Measurements from ENCODE around the gene RFTN1. TPM values are rescaled to one million over a fixed set of nuclear protein-coding genes. Genes with fewer than 3 reads are reported as not detected.

The RFTN1 gene
- total RNA-seq, 1 donor from 2014 or later, result 0.92 TPM

DNA sequence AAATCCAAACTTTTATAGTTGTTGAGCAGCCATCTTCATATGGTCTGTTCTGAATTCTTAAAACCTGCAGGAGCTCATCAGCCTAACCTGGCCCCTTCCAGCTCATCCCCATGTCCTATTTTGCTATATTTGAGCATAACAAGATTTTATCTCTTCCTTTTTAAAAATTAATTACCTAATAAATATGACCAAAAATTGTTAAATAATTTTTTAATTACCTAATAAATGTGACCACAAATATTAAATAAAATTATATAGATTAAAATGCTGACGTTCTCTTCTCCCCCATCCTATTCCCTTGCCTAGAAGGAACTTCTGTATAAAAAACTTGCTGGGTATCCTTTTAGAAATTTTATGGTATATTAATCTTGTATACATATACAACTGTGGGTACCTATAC is 204.8 kb downstream of the RFTN1 start:
- H3K9me3 ChIP-seq (ENCODE audit: low read depth), result no peaks in the 10 kb centered on the region
- H3K9ac ChIP-seq, result no peak overlapping the region
- no peak overlapping the region for H3K4me3 Mint-ChIP-seq
- H3K27me3 Mint-ChIP-seq (ENCODE audit: insufficient read depth, low read depth), result peaks cover 2% of the 10 kb centered on the region
- no peak overlapping the region for H3K27ac ChIP-seq
- no peaks in the 10 kb centered on the region for H4K20me1 ChIP-seq (ENCODE audit: low read depth)
- peaks cover 1% of the 10 kb centered on the region for H3K4me1 ChIP-seq
- no peaks in the 10 kb centered on the region for H3K27me3 ChIP-seq
- H3K27ac Mint-ChIP-seq, result no peak overlapping the region
- no peaks in the 10 kb centered on the region for H3K4me1 Mint-ChIP-seq
- H3K4me3 ChIP-seq, result no peak overlapping the region
- H3K4me2 ChIP-seq, result no peak overlapping the region
- no peaks in the 10 kb centered on the region for H3K79me2 ChIP-seq (ENCODE audit: low read depth)
- no peak overlapping the region for H2AFZ ChIP-seq (replicated peaks)
- DNase-seq (ENCODE audit: low spot score), result no peak
- no peaks in the 10 kb centered on the region for H3K36me3 ChIP-seq
- H3F3A ChIP-seq (ENCODE audit: low read depth), result no peaks in the 10 kb centered on the region
- peaks cover 12% of the 10 kb centered on the region for H3K36me3 Mint-ChIP-seq
- H3K9me3 Mint-ChIP-seq, result no peaks in the 10 kb centered on the region
- TF ChIP-seq CTCF (IDR thresholded peaks at IDR 0.05) (no peak), EZH2phosphoT487 (IDR thresholded peaks at IDR 0.05) (no peak), EZH2 (IDR thresholded peaks at IDR 0.05) (no peak)

- H3K9me3 ChIP-seq (ENCODE audit: low read depth), result no peaks in the 10 kb centered on the region
- no peak overlapping the region for H3K9ac ChIP-seq
- TF ChIP-seq EZH2phosphoT487 (IDR thresholded peaks at IDR 0.05) (no peak), EZH2 (IDR thresholded peaks at IDR 0.05) (no peak), CTCF (IDR thresholded peaks at IDR 0.05) (no peak)
- H3K36me3 ChIP-seq, result peaks cover 5% of the 10 kb centered on the region
- no peak for DNase-seq (ENCODE audit: low spot score)
- no peak overlapping the region for H3K27ac Mint-ChIP-seq
- H3K4me3 Mint-ChIP-seq, result no peak overlapping the region
- no peaks in the 10 kb centered on the region for H3K4me1 Mint-ChIP-seq
- no peaks in the 10 kb centered on the region for H3K27me3 Mint-ChIP-seq (ENCODE audit: insufficient read depth, low read depth)
- H3K27me3 ChIP-seq, result no peaks in the 10 kb centered on the region
- peaks cover 9% of the 10 kb centered on the region for H3K4me1 ChIP-seq
- no peak overlapping the region for H3K27ac ChIP-seq
- H4K20me1 ChIP-seq (ENCODE audit: low read depth), result no peaks in the 10 kb centered on the region
- H3K36me3 Mint-ChIP-seq, result peaks cover 15% of the 10 kb centered on the region
- no peaks in the 10 kb centered on the region for H3K9me3 Mint-ChIP-seq
- no peak overlapping the region for H2AFZ ChIP-seq (replicated peaks)
- no peak overlapping the region for H3K4me2 ChIP-seq
- no peak overlapping the region for H3K4me3 ChIP-seq
- no peaks in the 10 kb centered on the region for H3K79me2 ChIP-seq (ENCODE audit: low read depth)
- peaks cover 5% of the 10 kb centered on the region for H3F3A ChIP-seq (ENCODE audit: low read depth)
These were observed 205.5 kb downstream of the RFTN1 start for GRCh38 chr3:16307832-16308531.

- no peak overlapping the region for H2AFZ ChIP-seq (replicated peaks)
- H3K4me3 Mint-ChIP-seq, result no peak overlapping the region
- no peak overlapping the region for H3K4me3 ChIP-seq
- no peak overlapping the region for H3K9ac ChIP-seq
- no peak overlapping the region for H3K4me2 ChIP-seq
- H3K27me3 ChIP-seq, result no peaks in the 10 kb centered on the region
- H3K27ac ChIP-seq, result no peak overlapping the region
- peaks cover 21% of the 10 kb centered on the region for H3K36me3 Mint-ChIP-seq
- no peaks in the 10 kb centered on the region for H3K79me2 ChIP-seq (ENCODE audit: low read depth)
- H3K9me3 ChIP-seq (ENCODE audit: low read depth), result no peaks in the 10 kb centered on the region
- H3K36me3 ChIP-seq, result peaks cover 5% of the 10 kb centered on the region
- H3F3A ChIP-seq (ENCODE audit: low read depth), result peaks cover 32% of the 10 kb centered on the region
- no peak overlapping the region for H3K27ac Mint-ChIP-seq
- H4K20me1 ChIP-seq (ENCODE audit: low read depth), result no peaks in the 10 kb centered on the region
- peaks cover 12% of the 10 kb centered on the region for H3K4me1 Mint-ChIP-seq
- TF ChIP-seq CTCF (IDR thresholded peaks at IDR 0.05), result no peak
- TF ChIP-seq EZH2phosphoT487 (IDR thresholded peaks at IDR 0.05), result no peak
- TF ChIP-seq EZH2 (IDR thresholded peaks at IDR 0.05), result no peak
- no peak for DNase-seq (ENCODE audit: low spot score)
- H3K4me1 ChIP-seq, result peaks cover 35% of the 10 kb centered on the region
- H3K27me3 Mint-ChIP-seq (ENCODE audit: insufficient read depth, low read depth), result no peaks in the 10 kb centered on the region
- no peaks in the 10 kb centered on the region for H3K9me3 Mint-ChIP-seq
These were observed 208.4 kb downstream of the RFTN1 start for GRCh38 chr3:16305111-16305541.
